Measurements from ENCODE around the gene ERFE. TPM values are rescaled to one million over a fixed set of nuclear protein-coding genes. Genes with fewer than 3 reads are reported as not detected.

The ERFE gene
- total and polyA plus RNA-seq, 2 of the 13 experiments (the other 11 are each of a cell fraction or from before 2014, with no cell fraction given), result 0.09 TPM; not detected in 1

- Histone ChIP-seq H3K9me3 (ENCODE audit: low read length) (no peaks in the 10 kb centered on the region), H3K4me2 (ENCODE audit: low read depth, low read length) (no peak overlapping the region), H3K79me2 (ENCODE audit: insufficient read depth, low read length) (no peaks in the 10 kb centered on the region), H3K4me3 (replicated peaks in 1 of 3; ENCODE audit: insufficient read depth in 1 of 3, low read depth in 2 of 3, low read length in 3 of 3) (no peak overlapping the region), H3K36me3 (replicated peaks in 1 of 2; ENCODE audit: control insufficient read depth in 1 of 2, insufficient read depth in 2 of 2, low read length in 2 of 2) (no peaks in the 10 kb centered on the region), H2AFZ (ENCODE audit: low read length) (no peak overlapping the region), H4K20me1 (ENCODE audit: insufficient read depth, low read length) (no peaks in the 10 kb centered on the region), H3K9ac (ENCODE audit: insufficient read depth, low read depth, low read length) (no peak overlapping the region), H3K27ac (ENCODE audit: extremely low read length, insufficient read depth, low read length) (no peak overlapping the region), H3K4me1 (ENCODE audit: insufficient read depth, low read length) (peaks cover 40% of the 10 kb centered on the region), H3K27me3 (ENCODE audit: control insufficient read depth in 1 of 2, insufficient read depth in 2 of 2, low read length in 2 of 2) (peaks cover 3 to 30% of the 10 kb centered on the region in 2 experiments; a peak in 3 of 5 replicates)
- ChIA-PET CTCF (ENCODE audit: low intra/inter-chr PET ratio, low total read pairs) (no interaction called here), POLR2A (no interaction called here)
- no peak for FAIRE-seq
- intact Hi-C loops (cut with micrococcal nuclease; ENCODE audit: unreplicated experiment) (loop anchor here (5.0 kb wide), 1 partner anchor 278 kb away; the partner anchor contains the start of gene RAMP1), in situ Hi-C loops (cut with HindIII; ENCODE audit: extremely low pct_ligation_motif_present, low pct_unique_long_range_greater_than_20kb) (no loop called here)
- no peak for DNase-seq (ENCODE audit: low spot score)
- BruUV-seq (replicated peaks), result no TSS peak
- 45% methylated on average over 15 of the region's 15 CpGs for WGBS (ENCODE audit: low lambda C conversion rate)
- TF ChIP-seq ZNF768 (CRISPR knock-in tag; IDR thresholded peaks at IDR 0.05) (no peak), FOXC1 (CRISPR knock-in tag; IDR thresholded peaks at IDR 0.05; ENCODE audit: borderline replicate concordance) (no peak), TCF7 (IDR thresholded peaks at IDR 0.05; ENCODE audit: low read depth) (no peak), ZNF441 (CRISPR knock-in tag; IDR thresholded peaks at IDR 0.05; ENCODE audit: borderline replicate concordance) (no peak), ZNF891 (CRISPR knock-in tag; IDR thresholded peaks at IDR 0.05) (no peak), DDIT3 (CRISPR knock-in tag; IDR thresholded peaks at IDR 0.05) (no peak)
- TF ChIP-seq, protein P1, sequence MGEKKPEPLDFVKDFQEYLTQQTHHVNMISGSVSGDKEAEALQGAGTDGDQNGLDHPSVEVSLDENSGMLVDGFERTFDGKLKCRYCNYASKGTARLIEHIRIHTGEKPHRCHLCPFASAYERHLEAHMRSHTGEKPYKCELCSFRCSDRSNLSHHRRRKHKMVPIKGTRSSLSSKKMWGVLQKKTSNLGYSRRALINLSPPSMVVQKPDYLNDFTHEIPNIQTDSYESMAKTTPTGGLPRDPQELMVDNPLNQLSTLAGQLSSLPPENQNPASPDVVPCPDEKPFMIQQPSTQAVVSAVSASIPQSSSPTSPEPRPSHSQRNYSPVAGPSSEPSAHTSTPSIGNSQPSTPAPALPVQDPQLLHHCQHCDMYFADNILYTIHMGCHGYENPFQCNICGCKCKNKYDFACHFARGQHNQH (CRISPR knock-in tag; IDR thresholded peaks at IDR 0.05), result no peak
- ATAC-seq, result no peak
Measured at GRCh38 chr2:238135601-238136150, 23.1 kb upstream of the ERFE start.

All from HepG2 (cell line).